CD4-positive, alpha-beta T cell treated with Interleukin-6 for 4 hours (primary cell): ENCODE results near the gene DUS1L.
A peak's percentile ranks its signal among the peaks of the same experiment; 100 is the strongest.

Experiments used
- DNase-seq: peaks from one replicate; pipeline ENCODE4 v3.0.0-alpha.2; 2020; ENCODE audit warnings: mixed read lengths

DUS1L gene

DNA sequence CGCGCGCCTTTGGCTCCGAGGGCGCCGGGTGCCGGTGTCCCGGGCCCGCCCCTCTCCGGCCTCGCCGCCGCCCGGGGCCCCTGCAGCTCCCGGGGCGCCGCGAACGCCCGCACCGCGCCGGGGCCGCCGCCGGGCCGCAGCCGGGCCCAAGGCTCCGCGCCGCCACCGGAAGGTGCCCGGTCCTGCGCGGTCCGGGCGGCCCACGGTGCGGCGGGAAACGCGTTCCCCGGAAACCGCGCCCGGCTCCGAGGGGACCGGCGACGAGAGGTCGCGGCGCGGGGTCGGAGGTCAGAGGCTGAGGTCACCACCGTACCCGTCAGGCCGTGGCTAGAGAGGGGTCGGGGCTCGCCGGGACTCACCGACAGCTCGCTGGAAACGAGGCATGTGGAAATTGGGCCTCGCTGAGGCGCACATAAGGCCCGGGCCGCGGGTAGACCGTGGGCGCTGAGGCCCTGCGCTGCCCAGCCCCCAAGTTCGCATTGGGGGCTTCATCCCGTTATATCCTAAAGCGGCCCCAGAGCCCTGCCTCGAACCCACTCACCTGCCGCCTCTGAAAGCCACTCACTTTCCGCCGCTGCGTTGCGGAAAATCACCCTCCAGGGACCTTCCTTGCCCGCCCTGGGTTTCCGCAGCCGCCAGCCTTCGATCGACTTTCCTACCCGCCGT is at the start of gene DUS1L:
Gene DUS1L, minus strand, starts transcription at position 167 of the 666 bp plus-strand sequence. CDS start 745 bp downstream, outside the sequence.
- DNase-seq, result peak; percentile 74

DNA sequence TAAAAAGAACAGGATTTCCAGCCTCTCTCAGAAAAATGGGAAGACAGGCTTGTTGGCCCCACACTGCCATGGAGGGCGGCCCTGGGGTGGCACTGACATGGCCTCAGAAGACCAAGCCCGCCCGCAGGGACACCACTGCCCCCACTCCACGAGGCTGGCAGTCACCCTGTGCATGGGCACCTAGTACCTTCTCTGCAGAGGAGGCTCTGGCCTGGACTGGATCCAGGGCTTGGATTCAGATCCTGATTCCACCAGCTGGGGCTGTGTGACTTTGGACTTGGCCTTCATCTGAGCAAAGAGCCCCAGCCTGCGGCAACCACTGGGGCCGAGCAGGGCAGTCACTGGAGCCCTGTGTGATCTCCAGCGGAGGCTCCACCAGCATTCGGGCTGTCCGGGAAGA is 49.3 kb upstream of the DUS1L start:
- no peak for DNase-seq

DNA sequence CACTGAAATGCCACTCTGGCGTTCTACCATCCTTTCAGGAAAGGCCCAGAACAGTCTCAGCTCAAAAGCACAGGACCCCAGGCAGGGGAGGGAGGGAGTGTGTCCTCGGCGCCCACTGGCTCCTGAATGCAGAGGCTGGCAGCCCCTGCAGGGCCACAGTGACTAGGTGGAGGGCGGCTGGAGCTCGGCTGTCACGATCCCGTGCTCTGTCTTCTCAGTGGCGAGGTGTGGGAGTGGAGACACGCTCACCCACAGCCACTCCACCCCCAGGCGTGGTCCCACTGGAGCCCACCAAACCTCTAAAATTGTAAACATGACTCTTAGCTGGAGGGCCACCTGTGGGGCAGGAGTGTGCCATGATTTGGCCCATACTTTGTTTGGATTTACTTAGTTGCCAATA is 48.8 kb upstream of the DUS1L start:
- no peak for DNase-seq

DNA sequence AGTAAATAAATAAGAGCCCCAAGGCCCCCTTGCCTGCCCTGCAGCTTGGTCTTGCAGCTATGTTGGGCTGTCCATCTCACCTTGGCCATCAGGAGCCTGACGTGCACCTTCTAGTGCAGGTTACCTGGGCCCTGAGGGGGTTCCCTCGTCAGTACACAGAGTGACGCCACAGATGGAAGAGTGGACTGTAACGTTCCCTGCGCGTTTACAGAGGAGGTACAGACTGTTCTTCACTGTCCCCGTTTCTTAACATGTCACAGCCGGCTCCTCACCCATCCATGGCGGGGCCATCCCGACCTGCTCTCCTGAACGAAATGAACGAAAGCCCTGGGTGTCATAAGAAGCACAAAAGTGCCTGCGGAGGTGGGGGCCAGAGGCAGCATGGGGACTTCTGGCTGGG is 48.3 kb upstream of the DUS1L start:
- DNase-seq, result no peak

DNA sequence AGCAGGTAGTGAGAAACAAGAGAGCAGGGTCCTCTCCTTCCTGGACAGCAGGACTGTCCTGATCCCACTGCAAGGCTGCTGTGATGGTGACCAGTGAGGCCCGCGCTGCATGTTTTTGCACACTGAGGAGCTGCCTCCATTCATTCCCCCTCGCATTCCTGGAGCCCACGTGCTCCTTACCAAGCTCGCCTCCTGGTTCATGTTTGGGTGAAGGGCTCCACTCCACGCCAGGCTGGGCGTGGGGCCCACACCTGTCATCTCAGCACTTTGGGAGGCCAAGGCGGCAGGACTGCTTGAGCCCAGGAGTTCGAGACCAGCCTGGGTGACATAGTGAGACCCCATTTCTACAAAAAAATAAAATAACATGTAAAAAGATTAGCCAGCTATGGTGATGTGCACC is 47.8 kb upstream of the DUS1L start:
- DNase-seq, result no peak

DNA sequence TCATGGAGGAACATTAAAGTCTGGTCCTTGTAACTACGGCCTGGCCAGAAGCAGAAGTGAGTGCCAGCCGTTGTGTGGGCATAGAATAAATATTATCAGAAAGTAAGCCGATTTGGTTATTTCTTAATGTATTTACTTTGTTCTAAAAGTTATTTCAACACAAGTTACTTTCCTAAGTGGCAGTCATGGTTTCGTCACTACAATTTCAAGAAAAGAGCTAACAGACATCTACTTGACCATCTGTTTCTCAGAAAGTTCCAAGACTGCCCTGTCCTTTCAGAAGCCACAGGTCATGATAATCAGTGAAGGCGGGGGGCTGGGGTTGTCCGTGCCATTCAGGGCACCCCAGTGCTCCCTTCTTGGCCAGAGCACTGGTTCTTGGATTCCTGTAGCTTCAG is 47.3 kb upstream of the DUS1L start:
- DNase-seq, result no peak

DNA sequence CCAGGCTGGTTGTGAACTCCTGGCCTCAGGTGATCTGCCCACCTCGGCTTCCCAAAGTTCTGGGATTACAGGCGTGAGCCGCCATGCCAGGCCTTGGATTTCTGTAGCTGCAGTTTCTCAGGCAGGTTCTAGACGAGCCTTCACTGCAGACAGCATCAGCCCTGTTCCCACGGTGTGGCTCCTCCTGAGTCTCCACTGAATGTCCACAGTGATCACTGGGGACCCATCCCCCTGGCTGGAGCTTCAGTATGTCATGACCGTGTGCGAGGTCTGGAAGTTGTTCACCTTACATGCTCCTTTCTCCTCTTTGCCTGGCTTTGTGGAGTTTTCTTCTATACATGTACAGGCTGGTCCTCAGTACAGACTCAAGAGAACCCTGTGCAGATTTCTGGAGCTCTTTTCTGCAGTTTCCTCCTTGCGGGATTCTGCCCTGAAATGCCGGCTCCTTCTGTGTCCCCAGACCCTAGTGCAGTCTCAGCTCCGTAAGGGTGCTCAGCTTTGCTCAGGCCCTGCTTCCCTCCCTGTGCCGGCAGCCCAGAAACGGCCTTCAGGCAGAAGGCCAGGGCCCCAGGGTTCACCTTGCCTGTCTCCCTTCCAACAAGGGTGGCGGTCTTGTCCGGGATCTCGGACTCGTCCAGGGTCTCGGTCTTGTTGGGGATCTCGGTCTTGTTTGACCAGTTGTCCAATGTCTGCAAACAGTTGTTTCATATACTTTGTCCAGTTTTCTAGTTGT is 46.7 kb upstream of the DUS1L start:
- no peak for DNase-seq

DNA sequence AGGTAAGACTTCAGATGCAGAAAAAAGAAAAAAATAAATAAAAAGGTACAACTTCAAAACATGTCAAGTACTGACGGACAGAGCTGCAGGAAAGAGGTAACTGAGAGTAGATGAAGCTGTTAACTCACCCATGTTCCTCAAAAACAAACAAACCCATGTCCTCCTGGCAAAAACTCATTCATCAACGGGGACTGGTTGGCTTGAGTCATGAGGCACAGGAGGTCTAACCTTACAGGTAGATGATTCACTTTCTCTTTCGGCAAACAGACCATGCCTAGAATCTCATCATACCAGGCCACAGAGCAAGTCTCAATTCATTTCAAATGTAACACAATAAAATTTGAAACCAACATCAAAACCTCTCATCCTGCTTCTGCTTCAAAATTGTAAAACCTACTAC is 44.7 kb upstream of the DUS1L start:
- DNase-seq, result no peak

DNA sequence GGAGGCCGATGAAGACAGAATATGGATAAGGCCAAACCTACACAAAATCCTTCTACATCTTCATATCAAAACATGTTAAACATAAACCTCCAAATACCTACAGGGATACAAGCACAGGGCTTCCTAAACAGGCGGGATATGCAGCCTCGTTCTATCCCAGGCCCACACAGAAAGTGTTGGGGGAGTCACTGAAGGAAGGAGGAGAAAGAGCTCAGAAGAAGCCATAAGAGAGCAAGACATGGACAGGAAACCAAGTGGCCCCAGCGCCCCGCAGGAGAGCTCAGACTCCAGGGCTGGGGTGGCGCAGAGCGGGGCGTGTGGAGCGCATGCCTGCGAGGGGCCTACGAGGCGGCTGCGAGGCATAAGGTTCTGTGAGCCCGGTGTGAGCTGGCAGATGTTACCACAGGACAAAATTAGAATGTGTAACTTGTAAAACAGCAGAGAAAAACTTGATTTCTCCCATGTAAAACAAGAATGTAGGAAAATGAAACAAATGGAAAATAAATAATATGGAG is 43.4 kb upstream of the DUS1L start:
- no peak for DNase-seq

DNA sequence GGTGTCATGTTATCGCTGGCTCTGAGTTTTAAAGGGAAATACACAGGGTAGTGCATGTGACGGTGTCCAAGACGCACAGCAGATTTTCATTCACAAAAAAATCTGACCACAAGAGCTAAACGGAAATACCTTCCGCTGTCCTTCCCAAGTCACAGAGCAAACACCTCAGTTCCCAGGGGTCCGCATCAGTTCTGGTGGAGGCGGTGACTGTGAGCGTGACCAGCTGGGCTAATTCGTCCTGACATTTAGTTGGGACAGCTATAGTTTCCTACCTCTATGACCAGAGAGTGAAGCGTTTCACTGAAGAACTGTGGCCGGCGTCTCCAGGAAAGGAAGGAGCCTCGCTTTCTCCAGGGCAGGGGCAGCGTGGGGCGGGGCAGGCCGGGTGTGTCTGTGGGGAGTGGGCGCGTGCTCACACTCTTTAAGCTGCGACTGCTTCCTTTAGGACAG is 42.9 kb upstream of the DUS1L start:
- DNase-seq, result no peak

DNA sequence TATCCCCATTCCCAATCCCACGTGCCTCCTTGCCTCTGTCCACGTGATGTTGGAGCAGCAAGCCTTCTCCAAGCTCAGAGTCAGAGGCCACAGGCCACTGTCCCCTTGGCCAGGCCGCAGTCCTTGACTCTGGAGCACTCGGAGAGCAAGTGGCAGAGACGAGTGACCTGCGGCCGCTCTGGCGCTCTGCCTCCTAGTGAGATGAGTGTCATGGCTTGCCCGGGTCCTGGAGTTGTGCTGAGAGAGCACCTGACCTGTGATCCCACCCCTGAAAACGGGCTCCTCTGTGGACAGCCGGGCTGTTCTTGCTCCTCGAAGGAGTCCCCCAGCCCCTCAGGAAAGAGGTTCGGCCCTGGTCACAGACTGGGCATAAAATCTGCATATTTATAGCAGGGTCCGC is 42.4 kb upstream of the DUS1L start:
- DNase-seq, result no peak

DNA sequence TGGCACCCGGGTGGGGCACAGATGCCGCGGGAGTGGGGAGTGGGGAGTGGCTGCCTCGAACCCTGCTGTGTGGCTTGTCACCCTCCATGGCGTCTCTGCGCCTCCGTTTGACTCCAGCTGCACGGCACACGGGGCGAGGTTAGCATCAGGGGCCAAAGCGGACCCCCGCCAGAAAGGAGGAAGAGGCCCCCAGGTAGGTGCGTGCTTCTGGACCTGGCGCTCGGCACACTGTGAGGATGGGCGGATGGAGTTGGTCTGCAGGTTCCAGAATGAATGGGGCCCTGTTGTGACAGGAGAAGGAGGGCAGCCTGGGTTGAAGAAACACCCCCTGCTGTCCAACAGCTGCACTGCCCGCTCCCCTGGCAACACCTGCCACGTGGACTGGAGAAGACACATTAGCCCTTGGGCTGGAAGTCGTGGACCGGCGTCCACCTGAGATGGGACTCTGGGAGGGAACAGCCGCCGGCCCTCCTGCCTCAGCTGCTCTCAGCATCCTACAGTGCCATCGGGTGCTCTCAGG is 41.8 kb upstream of the DUS1L start:
- DNase-seq, result no peak

DNA sequence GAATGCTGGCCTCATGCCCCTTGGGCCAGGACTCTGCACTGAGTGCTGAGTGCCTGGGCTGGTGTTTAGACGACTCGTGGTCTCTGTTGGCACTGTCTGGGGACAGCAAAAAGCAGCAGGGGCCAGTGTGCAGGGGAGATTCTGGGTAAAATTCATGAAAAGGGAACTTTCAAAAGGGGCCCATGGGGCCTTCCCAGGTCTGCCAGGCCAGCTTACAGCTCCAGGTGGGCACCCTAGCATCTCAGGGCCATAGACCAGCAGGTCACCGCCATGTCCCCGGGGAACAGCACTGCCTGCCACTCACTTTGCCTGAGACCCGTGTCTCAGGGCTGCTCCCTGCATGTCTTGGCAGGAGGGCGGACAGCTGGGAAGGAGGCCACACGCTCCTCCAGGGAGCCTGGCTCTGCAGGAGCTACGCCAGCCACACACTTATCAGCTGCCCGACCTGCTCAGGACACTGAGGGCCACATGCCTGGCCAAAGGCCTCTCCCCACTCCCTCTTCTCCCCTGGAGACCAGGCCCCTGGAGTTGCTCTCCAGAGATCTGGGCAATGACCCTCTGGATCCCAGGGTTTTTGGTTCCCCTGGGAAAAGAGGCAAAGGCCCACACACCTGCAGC is 41.2 kb upstream of the DUS1L start:
- no peak for DNase-seq

DNA sequence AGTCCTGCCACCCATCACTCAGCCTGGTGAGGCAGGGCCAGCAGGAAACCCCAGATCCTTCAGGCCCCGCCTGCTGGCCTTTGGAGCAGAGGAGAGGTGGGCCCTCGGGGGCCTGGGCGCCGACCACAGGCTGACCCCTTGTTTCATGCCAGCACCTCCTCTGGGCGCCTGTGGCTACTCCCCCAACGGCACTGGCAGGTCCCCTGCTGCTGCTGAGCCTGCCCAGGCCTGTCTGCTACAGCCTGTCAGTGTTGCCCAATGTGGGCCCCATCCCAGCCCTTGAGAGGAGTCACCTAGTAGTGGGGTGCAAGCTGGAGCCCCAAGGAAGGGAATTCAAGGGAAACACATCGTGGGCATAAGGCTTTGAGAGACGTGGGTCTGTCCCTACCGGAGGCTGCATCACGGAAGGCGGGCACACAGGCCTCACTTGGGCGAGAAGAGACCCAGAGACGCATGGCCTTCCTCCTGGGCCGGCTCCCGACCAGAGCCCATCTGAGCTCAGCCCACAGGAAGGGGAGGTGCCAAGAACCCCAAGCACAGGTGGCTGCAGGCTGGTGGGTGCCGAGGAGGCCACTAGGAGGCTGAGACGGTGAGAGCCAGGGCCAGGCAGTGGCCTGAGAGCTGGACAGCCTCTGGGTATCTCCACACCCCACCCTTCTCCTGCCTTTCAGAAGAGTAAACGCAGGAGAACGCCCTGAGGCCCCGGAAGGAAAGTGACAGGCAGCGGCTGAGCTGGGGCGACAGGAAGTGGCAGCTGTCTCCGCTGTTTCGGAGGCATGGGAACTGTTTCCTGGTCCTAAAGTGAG is 40.5 kb upstream of the DUS1L start:
- DNase-seq, result peak; percentile 72

DNA sequence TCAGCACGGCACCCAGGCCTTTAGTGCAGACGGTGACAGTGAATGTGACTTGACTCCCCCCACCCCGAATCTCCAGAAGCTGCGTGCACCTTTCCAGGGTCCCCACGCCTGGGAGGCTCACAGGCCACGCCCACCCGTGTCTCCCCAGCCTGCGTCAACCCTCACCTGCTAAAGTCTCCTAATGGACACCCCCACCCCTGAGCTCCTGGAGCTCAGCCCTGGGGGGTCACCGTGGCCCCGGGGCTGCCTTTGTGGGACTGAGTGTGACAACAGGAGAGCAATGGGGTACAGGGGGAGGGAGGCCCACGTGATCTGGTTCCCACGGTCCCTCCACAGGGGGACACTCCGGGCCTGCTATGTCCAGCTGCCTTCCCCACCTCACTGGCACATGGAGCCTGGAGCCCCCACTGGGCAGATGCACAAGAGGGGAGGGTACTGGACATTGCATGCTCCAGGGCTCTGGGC is 39.8 kb upstream of the DUS1L start:
- no peak for DNase-seq

DNA sequence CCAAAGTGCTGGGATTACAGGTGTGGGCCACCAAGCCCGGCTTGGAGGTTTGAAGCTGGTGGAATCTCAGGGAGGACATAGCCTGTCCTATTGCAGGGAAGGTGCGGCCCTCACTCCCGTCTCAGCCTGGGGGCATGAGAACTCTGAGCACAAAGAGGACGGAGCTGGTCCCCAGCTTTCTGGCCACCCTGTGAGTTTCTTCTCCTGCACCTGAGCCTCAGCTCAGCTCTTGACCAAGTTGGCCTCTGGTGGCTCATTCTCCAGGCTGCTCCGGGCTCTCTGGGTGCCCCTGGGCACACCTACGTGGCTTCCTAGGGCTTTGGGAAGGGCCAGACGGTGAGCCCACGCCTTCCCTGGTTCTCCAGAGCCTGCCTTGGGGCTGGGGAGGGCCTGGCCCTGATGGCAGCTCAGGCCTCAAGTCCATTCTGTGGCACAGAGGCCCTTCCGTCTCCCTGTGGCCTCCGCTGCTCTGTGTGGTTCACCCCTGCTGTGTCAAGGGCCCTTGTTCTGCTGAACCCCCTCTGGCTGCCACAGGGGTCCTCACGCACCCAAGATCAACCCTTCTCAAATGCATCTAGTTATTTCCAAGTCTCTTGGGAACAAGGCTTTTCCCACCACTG is 39.3 kb upstream of the DUS1L start:
- no peak for DNase-seq

DNA sequence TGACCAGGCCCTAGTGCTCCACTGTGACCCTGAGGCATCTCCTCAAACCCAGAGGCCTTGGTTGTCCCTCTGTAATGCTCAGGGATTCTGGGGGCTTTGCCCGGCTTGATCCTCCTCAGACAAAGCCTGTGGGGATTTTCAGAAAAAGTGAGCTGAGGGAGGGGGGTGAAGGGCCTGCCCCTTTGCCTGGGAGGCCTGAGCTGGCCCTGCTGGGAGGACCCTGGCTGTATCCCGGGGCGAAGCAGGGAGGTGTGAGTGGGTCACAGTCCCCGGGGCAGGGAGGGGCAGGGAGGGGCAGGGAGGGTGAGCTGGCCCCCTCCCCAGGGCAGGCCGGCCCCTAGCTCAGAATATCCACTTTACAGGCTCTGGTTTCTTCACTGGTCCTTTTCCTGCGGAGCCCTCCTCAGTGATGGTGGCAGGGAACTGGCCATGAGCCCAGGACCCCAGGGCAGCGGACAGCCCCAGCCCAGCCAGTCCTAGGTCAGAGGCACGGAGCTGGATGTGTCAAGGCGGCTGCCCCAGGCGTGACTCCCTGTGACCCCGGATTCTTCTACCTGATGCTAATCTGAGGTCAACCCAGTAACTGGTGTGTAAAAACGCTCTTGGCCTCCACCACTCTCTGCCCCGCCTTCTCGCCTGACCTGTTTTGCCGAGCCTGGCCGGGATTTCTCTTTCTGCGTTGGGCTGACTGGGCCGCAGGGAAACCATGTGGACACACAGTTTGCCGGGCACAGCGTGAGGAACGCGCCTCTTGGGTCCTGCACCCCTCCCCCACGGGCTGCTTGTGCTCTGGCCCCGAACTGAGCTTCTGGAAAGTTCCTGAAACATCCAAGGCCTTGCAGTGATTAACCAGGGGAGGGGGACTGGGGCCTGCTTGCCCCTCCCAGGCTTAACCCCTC is 38.2 kb upstream of the DUS1L start:
- DNase-seq, result no peak

DNA sequence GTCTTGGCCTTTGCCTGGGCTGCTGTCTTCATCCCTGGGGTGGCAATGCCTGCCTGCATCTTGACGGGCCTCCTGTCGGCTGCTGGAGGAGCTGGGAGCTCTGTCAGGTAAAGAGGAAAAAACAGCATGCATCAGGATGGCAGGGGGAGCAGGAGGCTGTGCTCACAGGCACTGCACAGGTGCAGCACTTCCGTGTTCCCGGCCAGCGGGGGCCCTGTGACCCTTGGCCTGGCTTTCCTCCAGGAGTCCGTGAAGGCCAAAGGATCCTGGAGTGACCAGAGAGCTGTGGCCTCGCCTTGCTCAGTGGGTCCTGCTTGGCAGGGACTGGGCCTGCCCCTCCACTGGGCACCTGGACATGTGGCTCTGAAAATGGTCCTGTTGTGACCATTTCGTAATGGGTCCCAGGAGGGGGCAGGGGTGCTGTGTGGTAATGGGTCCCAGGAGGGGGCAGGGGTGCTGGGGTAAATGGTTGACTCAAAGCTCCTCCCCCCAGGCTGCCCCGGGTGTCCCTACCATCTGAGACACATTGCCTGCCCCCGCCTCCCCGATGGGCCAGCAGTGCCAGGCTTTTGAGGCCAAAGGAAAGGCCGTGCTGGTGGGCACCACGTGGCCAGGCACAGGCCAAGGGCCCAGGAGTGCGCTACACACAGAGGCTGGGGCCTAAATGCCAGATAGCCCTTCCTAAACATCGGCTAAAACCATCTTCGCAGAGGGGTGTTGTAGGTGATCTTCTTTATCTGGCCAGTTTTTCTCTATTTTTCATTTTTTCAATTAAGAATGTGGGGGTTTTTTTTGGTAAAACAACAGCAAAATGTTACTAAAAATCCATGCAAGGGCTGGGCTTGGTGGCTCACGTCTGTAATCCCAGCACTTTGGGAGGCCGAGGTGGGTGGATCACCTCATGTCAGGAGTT is 36.4 kb upstream of the DUS1L start:
- no peak for DNase-seq

DNA sequence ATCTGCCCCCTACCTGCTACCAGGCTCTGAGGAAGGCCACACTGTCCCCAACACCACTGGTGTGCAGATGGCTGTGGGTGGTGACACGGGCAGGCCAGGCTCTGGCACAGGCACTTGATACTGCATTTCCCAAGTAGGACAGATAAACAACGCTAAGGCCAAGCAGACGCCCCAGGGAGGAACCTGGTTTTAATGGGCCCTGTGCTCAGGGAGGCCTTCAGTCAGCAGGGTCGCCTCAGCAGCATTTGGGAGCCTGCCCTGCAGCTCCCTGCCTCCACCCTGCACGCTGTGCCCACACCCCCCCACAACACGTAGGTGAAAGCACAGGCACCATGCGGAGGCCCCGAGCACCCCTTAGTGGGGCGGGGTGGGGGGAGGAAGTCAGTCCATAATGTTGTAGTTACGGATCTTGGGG is 35.7 kb upstream of the DUS1L start:
- DNase-seq, result no peak
